Adrenal gland (tissue), 19 donors: Measurements from ENCODE around the gene PRR5. TPM values are rescaled to one million over a fixed set of nuclear protein-coding genes. Genes with fewer than 3 reads are reported as not detected.
A peak's percentile ranks its signal among the peaks of the same experiment; 100 is the strongest.
"Not testable (repeated sequence)": the region's sequence is repeated elsewhere in the genome, so short reads cannot be mapped to it uniquely, and the experiment has no call there.

ENCODE experiments used
- DNase-seq, 7 donors: peaks; one replicate each; pipeline ENCODE4 v3.0.0-alpha.2; 2019 to 2020
- H3K27ac ChIP-seq, 5 donors: fragments of 200-600 bp; sonication (generic) in 4 of 5; 1 replicate in 3 of 5; 2 replicates in 2 of 5; pipeline versions ENCODE4 v1.5.1 to v1.8.0; 2016 to 2020; ENCODE audit warnings: mild to moderate bottlenecking in 1 of 5
- H3K27me3 ChIP-seq: fragments of 200-600 bp; 2 replicates; pipeline ENCODE4 v1.8.0; 2021
- H3K36me3 ChIP-seq, 2 donors: fragments of 200-600 bp; replicated peaks in 1 of 2; 1 replicate in 1 of 2; 2 replicates in 1 of 2; pipeline versions ENCODE4 v1.5.1 to v1.8.0; 2018 to 2022
- H3K4me1 ChIP-seq, 2 donors: fragments of 200-600 bp; replicated peaks in 1 of 2; 1 replicate in 1 of 2; 2 replicates in 1 of 2; pipeline versions ENCODE4 v1.5.1 to v1.8.0; 2018 to 2021
- H3K4me3 ChIP-seq, 4 donors: fragments of 200-600 bp; sonication (generic) in 3 of 4; one replicate each; pipeline ENCODE4 v1.5.1; 2016 to 2018
- H3K9me3 ChIP-seq, 3 donors: fragments of 200-600 bp; sonication (generic) in 1 of 3; replicated peaks in 1 of 3; 1 replicate in 2 of 3; 2 replicates in 1 of 3; pipeline versions ENCODE4 v1.5.1 to v1.8.0; 2016 to 2021
- POLR2A ChIP-seq, 2 donors: fragments of 450-650 bp; IDR thresholded peaks; one replicate each; pipeline ENCODE4 v1.6.1; 2017; ENCODE audit warnings: antibody characterized with exemption in 2 of 2, mild to moderate bottlenecking in 2 of 2, moderate library complexity in 1 of 2
- WGBS, 4 donors: extraction: QIAGEN DNeasy Blood & Tissue Kit in 2 of 4; methylation state at CpG; one replicate each; pipeline versions ENCODE4 v1.1.5 to v1.1.7; 2013 to 2017; 5-methylcytosine and 5-hydroxymethylcytosine counted together
- intact Hi-C, 2 donors: fragments of 100-400 bp; cut with DNase I; formaldehyde crosslinking; loops; one replicate each; pipeline versions ENCODE4 v1.14.1 to v1.15.0; 2022 to 2023
- long read RNA-seq, 10 donors: library from polyadenylated mRNA in 3 of 10; unstranded in 2 of 10; stranded (forward) in 1 of 10; transcript quantifications; one replicate each; pipeline ENCODE4 v2.0.0 and lab custom pipeline, GENCODE V29; 2021 to 2026
- polyA plus RNA-seq, 3 donors: library from polyadenylated mRNA; stranded (reverse); fragments of 200-250 nt in 2 of 3; fragments of 350-450 nt in 1 of 3; fragmentation: Illumina TruSeq in 1 of 3; extraction: RNeasy Lipid Tissue Mini Kit (QIAGEN cat#74804) in 1 of 3; gene quantifications; one replicate each; pipeline ENCODE4 v1.2.3, GENCODE V29; 2013 to 2014
- total RNA-seq, 9 donors: library from RNA; depleted of rRNA in 4 of 9; stranded (reverse); fragments of >200 nt in 4 of 9; fragments of 120-200 nt in 1 of 9; fragmentation: NEBNext Ultra II Directional in 1 of 9; extraction: Animal tissue kit (Norgen Biotek cat#: 25700) in 1 of 9; gene quantifications; one replicate each; pipeline versions ENCODE4 v1.1.0 to v1.2.4, GENCODE V29; 2013 to 2023
- TF ChIP-seq, protein P1 (sequence below), 6 experiments: fragments of 450-650 bp in 4 of 6; fragments of 200-600 bp in 2 of 6; sonication (generic) in 1 of 6; IDR thresholded peaks; 1 replicate in 5 of 6; 2 replicates in 1 of 6; pipeline versions ENCODE4 v1.5.1 to v1.8.0; 2016 to 2021; ENCODE audit warnings: antibody characterized with exemption in 6 of 6, mild to moderate bottlenecking in 2 of 6, moderate library complexity in 1 of 6
- donor health status: healthy with polysubstance abuse.
- donor health status: Bipolar disorder and iron deficiency.
- donor health status: DM: yes; HTN: yes; CAD: no.
- donor health status: DM: no; HTN: no; CAD: no.
- donor health status: DM: no; HTN: no; CAD: no.
- donor health status: DM: yes; HTN: yes; CAD: no.

PRR5 gene
- total RNA-seq (10 to 100 TPM in 5 of 9 donors, 1 to 10 TPM in 4; 6.6 to 19.4 (median 11.4) TPM), polyA plus RNA-seq (10 to 100 TPM in 2 of 3 donors, 1 to 10 TPM in 1; 1.7 to 21.4 (median 19.7) TPM)
- long read RNA-seq, donor 1, transcript PRR5-202 (8 exons, 1,878 nt): major isoform, 5 of 6 reads
- long read RNA-seq, donor 1, partial matches to known transcripts: 0 of 6 reads
- long read RNA-seq, donor 1, other reads (novel, unspliced or antisense): 0 of 6 reads
- long read RNA-seq, donor 2, partial matches to known transcripts: 0 of 9 reads
- long read RNA-seq, donor 2, other reads (novel, unspliced or antisense): 0 of 9 reads
- long read RNA-seq, donor 3, partial matches to known transcripts: 0 of 3 reads
- long read RNA-seq, donor 3, other reads (novel, unspliced or antisense): 0 of 3 reads
- long read RNA-seq, donor 4, partial matches to known transcripts: 0 of 6 reads
- long read RNA-seq, donor 4, other reads (novel, unspliced or antisense): 3 of 6 reads
- long read RNA-seq, donor 5, transcript PRR5-216 (9 exons, 1,843 nt): major isoform, 11 of 23 reads
- long read RNA-seq, donor 5, partial matches to known transcripts: 0 of 23 reads
- long read RNA-seq, donor 5, other reads (novel, unspliced or antisense): 6 of 23 reads
- long read RNA-seq, donor 6, partial matches to known transcripts: 1 of 10 reads
- long read RNA-seq, donor 6, other reads (novel, unspliced or antisense): 2 of 10 reads
- long read RNA-seq, donor 7, partial matches to known transcripts: 0 of 4 reads
- long read RNA-seq, donor 7, other reads (novel, unspliced or antisense): 0 of 4 reads
- long read RNA-seq, donor 8, transcript PRR5-202 (8 exons, 1,878 nt): major isoform, 8 of 11 reads
- long read RNA-seq, donor 8, partial matches to known transcripts: 0 of 11 reads
- long read RNA-seq, donor 8, other reads (novel, unspliced or antisense): 0 of 11 reads
- long read RNA-seq, donor 9, partial matches to known transcripts: 0 of 5 reads
- long read RNA-seq, donor 9, other reads (novel, unspliced or antisense): 0 of 5 reads
- long read RNA-seq, donor 10, partial matches to known transcripts: 0 of 5 reads
- long read RNA-seq, donor 10, other reads (novel, unspliced or antisense): 0 of 5 reads

DNA sequence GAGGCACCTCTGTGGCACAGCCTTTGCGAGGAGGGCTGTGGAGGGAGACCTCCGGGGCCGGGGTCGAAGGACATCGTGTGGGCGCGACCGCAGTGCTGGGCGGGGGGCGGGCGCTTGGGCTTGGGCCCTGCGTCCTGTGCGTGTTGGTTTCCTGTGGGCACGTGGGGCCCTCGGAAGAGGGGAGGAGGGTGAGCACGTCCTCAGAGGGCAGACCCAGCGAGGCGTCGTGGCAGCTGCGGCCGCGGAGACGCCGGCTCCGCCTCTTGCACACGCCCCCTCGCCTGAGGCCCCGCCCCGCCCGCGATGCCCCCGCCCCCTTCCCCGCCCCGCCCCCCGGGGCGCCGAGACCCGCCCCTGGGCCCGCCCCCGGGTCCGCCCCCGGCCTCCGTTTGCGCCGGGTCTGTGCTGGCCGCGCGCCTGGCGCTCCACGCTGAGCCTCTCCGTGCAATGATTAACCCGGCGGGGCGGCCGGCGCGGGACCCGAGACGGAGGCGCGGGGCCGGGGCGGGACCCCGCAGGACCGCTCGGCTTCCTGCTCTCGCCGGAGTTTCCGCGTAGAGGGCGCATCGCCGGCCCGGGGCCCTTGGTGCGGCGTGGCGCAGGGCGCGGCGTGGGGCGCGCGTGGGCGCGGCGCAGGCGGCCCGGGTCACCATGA is at the start of gene PRR5:
PRR5 (plus strand) TSS at position 381 of the 655 bp plus-strand sequence; CDS start at position 652, 271 bp downstream.
- peaks cover 0 to 12% of the 10 kb centered on the region in 2 donors for H3K4me1 ChIP-seq
- H3K9me3 ChIP-seq: no peaks in the 10 kb centered on the region
- peak within 1 kb of the TSS in 1 of 4 donors; percentile 68 for H3K4me3 ChIP-seq
- DNase-seq: peak; percentile 73 to 87 (median 82)
- H3K27ac ChIP-seq: peak within 1 kb of the TSS in 1 of 5 donors; percentile 45
- WGBS, 4 donors: 0 to 3% (median 2%) methylated on average over 1 to 78 of the region's 88 CpGs
- H3K36me3 ChIP-seq: no peaks in the 10 kb centered on the region
- H3K27me3 ChIP-seq: no peaks in the 10 kb centered on the region
- intact Hi-C loops: no loop called here
- TF ChIP-seq POLR2A (IDR thresholded peaks at IDR 0.05): no peak
- TF ChIP-seq, protein P1, sequence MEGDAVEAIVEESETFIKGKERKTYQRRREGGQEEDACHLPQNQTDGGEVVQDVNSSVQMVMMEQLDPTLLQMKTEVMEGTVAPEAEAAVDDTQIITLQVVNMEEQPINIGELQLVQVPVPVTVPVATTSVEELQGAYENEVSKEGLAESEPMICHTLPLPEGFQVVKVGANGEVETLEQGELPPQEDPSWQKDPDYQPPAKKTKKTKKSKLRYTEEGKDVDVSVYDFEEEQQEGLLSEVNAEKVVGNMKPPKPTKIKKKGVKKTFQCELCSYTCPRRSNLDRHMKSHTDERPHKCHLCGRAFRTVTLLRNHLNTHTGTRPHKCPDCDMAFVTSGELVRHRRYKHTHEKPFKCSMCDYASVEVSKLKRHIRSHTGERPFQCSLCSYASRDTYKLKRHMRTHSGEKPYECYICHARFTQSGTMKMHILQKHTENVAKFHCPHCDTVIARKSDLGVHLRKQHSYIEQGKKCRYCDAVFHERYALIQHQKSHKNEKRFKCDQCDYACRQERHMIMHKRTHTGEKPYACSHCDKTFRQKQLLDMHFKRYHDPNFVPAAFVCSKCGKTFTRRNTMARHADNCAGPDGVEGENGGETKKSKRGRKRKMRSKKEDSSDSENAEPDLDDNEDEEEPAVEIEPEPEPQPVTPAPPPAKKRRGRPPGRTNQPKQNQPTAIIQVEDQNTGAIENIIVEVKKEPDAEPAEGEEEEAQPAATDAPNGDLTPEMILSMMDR (IDR thresholded peaks at IDR 0.05): no peak

DNA sequence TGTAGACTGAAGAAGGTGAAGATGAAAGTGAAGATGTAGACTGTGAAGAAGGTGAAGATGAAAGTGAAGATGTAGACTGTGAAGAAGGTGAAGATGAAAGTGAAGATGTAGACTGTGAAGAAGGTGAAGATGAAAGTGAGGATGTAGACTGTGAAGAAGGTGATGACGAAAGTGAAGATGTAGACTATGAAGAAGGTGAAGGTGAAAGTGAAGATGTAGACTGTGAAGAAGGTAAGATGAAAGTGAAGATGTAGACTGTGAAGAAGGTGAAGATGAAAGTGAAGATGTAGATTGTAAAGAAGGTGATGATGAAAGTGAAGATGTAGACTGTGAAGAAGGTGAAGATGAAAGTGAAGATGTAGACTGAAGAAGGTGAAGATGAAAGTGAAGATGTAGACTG is 49.1 kb upstream of the PRR5 start:
- H3K4me3 ChIP-seq, H3K9me3 ChIP-seq, H3K4me1 ChIP-seq, H3K27me3 ChIP-seq, H3K36me3 ChIP-seq, DNase-seq, intact Hi-C loops, H3K27ac ChIP-seq: not testable (repeated sequence)
- 57 to 87% (median 71%) methylated on average over 1 of the region's 1 CpG for WGBS, 4 donors

GRCh38 chr22:44658311-44658953 is 43.6 kb upstream of the PRR5 start:
- H3K4me1 ChIP-seq: peaks cover 0 to 18% of the 10 kb centered on the region in 2 donors
- H3K36me3 ChIP-seq: no peaks in the 10 kb centered on the region
- no peaks in the 10 kb centered on the region for H3K9me3 ChIP-seq
- H3K4me3 ChIP-seq: no peak overlapping the region
- no peak for TF ChIP-seq POLR2A (IDR thresholded peaks at IDR 0.05)
- H3K27me3 ChIP-seq: no peaks in the 10 kb centered on the region
- H3K27ac ChIP-seq: peak overlapping the region in 2 of 5 donors; percentile 67 to 82
- DNase-seq: peak in 3 of 7 donors; percentile 59 to 76 (median 72)
- WGBS, 4 donors: 38 to 83% (median 54%) methylated on average over 3 to 14 of the region's 14 CpGs
- intact Hi-C loops: no loop called here

DNA sequence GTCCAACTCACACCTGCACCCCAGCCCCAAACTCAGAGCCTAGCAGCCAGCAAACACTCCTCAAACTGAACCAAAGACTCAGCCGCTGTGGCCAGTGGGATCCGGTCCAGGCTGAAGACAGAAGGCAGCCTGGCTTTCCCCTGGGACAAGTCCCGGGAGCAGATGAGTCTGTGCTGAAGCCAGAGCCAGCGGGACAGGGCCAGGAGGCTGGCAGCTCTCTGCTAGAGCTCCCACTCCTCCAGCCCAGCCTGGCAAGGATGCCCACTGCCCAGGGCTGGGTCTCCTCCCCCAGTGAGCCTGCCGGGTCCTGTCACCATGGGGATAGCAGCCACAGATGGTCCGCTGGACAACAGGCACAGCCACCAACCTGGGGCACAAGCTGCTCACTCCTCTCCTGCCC is 42.9 kb upstream of the PRR5 start:
- Histone ChIP-seq H3K27me3 (no peaks in the 10 kb centered on the region), H3K4me1 (peaks cover 0 to 23% of the 10 kb centered on the region in 2 donors), H3K4me3 (no peak overlapping the region), H3K27ac (peak overlapping the region in 2 of 5 donors; percentile 67 to 82), H3K36me3 (no peaks in the 10 kb centered on the region), H3K9me3 (no peaks in the 10 kb centered on the region)
- no peak for DNase-seq
- intact Hi-C loops: no loop called here
- 48 to 71% (median 67%) methylated on average over 6 of the region's 6 CpGs; no CpG with 5 or more reads in 1 of the 4 donors for WGBS, 4 donors
- TF ChIP-seq, protein P1 (IDR thresholded peaks at IDR 0.05): no peak
- no peak for TF ChIP-seq POLR2A (IDR thresholded peaks at IDR 0.05)
